ENCODE results near the gene MS4A6A.

DNA sequence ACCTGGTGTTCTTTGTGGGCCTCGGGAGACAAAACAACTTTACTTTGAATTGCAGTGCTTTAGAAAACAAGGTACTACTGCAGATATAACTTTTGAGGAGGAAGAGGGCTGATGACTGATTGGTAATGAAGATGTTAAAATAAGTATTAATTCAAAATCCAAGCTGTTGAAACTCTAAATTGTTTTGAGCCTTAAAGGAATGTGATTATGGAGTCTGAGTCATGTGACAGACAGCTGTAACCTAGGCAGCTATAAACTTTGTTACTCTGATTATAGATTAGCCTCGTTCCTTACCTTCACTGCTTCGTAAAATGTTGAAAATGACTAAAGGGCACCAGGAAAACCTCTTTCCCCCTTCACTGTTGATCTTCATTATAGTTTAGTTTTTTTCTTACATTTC is 51.0 kb downstream of the MS4A6A start:
- TF ChIP-seq, protein P1, sequence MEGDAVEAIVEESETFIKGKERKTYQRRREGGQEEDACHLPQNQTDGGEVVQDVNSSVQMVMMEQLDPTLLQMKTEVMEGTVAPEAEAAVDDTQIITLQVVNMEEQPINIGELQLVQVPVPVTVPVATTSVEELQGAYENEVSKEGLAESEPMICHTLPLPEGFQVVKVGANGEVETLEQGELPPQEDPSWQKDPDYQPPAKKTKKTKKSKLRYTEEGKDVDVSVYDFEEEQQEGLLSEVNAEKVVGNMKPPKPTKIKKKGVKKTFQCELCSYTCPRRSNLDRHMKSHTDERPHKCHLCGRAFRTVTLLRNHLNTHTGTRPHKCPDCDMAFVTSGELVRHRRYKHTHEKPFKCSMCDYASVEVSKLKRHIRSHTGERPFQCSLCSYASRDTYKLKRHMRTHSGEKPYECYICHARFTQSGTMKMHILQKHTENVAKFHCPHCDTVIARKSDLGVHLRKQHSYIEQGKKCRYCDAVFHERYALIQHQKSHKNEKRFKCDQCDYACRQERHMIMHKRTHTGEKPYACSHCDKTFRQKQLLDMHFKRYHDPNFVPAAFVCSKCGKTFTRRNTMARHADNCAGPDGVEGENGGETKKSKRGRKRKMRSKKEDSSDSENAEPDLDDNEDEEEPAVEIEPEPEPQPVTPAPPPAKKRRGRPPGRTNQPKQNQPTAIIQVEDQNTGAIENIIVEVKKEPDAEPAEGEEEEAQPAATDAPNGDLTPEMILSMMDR (IDR thresholded peaks at IDR 0.05 in 4 of 5, conservative IDR thresholded peaks at IDR 0.05 in 1 of 5): no peak
- TF ChIP-seq POLR2A (IDR thresholded peaks at IDR 0.05): no peak
